ENCODE measurements around the gene HCST. TPM values are rescaled to one million over a fixed set of nuclear protein-coding genes. Genes with fewer than 3 reads are reported as not detected.

The HCST gene
- total RNA-seq, 1 experiment from 2014 or later, result not detected

DNA sequence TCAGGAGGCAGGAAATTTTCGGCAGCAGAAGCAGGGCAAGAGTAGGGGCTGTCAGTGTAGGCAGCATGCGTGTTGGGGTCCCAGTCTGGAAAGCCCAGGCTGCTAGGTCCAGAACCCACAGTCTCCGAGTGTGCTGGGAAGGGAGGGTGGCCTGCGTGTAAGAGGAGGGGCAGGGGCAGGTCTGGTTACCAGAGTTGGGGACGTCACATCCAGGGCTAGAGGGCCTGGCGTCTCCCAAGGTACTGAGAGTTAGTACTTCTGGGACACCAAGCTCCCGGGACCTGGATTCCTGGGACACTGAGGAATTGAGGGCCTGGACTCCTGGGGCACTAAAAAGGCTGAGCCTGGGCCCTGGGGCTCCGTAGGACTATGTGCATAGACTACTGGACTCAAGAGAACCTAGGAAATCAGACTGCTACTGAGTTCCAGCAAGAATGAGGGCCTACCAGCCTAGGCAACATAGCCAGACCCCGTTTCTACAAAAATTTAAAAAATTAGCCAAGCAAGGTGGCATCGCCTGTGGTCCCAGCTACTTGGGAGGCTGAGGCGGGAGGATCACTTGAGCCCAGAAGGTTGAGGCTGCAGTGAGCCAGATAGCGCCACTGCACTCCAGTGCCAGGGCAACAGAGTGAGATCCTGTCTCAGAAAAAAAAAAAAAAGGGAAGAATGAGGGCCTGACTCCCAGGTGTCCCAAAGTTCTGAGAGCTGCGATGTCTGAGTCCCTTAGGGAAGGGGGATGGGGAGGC lies 4.5 kb upstream of the HCST start:
- no peak for TF ChIP-seq EZH2phosphoT487 (IDR thresholded peaks at IDR 0.05; ENCODE audit: borderline replicate concordance, low read length)
- TF ChIP-seq EZH2 (IDR thresholded peaks at IDR 0.05; ENCODE audit: low read length, unreplicated experiment), result no peak
- TF ChIP-seq CTCF (conservative IDR thresholded peaks at IDR 0.05; ENCODE audit: low read depth, low read length), result no peak
- CTCF ChIA-PET, result no interaction called here
- Histone ChIP-seq H3K36me3 (ENCODE audit: low read depth, low read length) (no peaks in the 10 kb centered on the region), H3K4me1 (ENCODE audit: insufficient read depth, low read length) (peaks cover 7% of the 10 kb centered on the region; the same call in 1 of the 2 replicates), H3K4me2 (ENCODE audit: low read length) (peak overlapping the region; percentile 91), H3K9me3 (ENCODE audit: low read length) (no peaks in the 10 kb centered on the region), H4K20me1 (ENCODE audit: low read length) (no peaks in the 10 kb centered on the region), H3F3A (ENCODE audit: low read length, unreplicated experiment) (no peaks in the 10 kb centered on the region), H2AFZ (ENCODE audit: low read length) (no peak overlapping the region), H3K27me3 (ENCODE audit: low read length) (no peaks in the 10 kb centered on the region), H3K4me3 (ENCODE audit: low read length) (peak overlapping the region; percentile 95), H3K27ac (ENCODE audit: low read length) (no peak overlapping the region), H3K9ac (ENCODE audit: low read length) (no peak overlapping the region), H3K79me2 (ENCODE audit: low read length) (peaks cover 19% of the 10 kb centered on the region), H3K9me2 (replicated peaks; ENCODE audit: low read length) (no peaks in the 10 kb centered on the region)
- no peak for DNase-seq
- intact Hi-C loops (cut with micrococcal nuclease), result loop anchor here (2.0 kb wide), 1 partner anchor 33 kb away; no protein-coding TSS in a partner anchor
- POLR2A ChIA-PET (ENCODE audit: unreplicated experiment), result no interaction called here
- no TSS peak for BruUV-seq (replicated peaks)
- no peak for ATAC-seq

DNA sequence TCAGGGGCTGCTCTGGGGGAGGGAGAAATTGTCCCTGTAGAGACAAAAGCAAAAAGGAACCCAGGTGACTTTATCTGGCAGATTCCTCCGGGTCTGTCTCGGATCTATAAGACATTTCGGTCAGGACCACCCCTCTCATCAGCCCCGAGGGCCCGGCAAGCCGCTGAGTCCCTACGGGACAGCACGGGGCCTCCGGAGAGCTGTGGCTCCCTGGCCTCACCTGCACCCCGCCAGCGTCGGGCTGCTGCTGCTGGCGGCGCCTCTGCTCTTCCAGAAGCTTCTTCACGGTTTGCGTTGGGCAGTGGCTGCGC lies 3.9 kb upstream of the HCST start:
- intact Hi-C loops (cut with micrococcal nuclease), result loop anchor here (2.0 kb wide), 1 partner anchor 32 kb away; no protein-coding TSS in a partner anchor
- Histone ChIP-seq H2AFZ (ENCODE audit: low read length) (peak overlapping the region; percentile 82), H3K4me2 (ENCODE audit: low read length) (peak overlapping the region; percentile 91), H3K36me3 (ENCODE audit: low read depth, low read length) (no peaks in the 10 kb centered on the region), H3K9me2 (replicated peaks; ENCODE audit: low read length) (no peaks in the 10 kb centered on the region), H3F3A (ENCODE audit: low read length, unreplicated experiment) (no peaks in the 10 kb centered on the region), H3K27me3 (ENCODE audit: low read length) (no peaks in the 10 kb centered on the region), H3K9me3 (ENCODE audit: low read length) (no peaks in the 10 kb centered on the region), H4K20me1 (ENCODE audit: low read length) (no peaks in the 10 kb centered on the region), H3K4me3 (ENCODE audit: low read length) (peak overlapping the region; percentile 95), H3K79me2 (ENCODE audit: low read length) (peaks cover 19% of the 10 kb centered on the region), H3K27ac (ENCODE audit: low read length) (no peak overlapping the region), H3K4me1 (ENCODE audit: insufficient read depth, low read length) (peaks cover 10% of the 10 kb centered on the region; the same call in 1 of the 2 replicates), H3K9ac (ENCODE audit: low read length) (peak overlapping the region; percentile 91)
- TF ChIP-seq EZH2 (IDR thresholded peaks at IDR 0.05; ENCODE audit: low read length, unreplicated experiment), result no peak
- no peak for TF ChIP-seq CTCF (conservative IDR thresholded peaks at IDR 0.05; ENCODE audit: low read depth, low read length)
- no peak for TF ChIP-seq EZH2phosphoT487 (IDR thresholded peaks at IDR 0.05; ENCODE audit: borderline replicate concordance, low read length)
- POLR2A ChIA-PET (ENCODE audit: unreplicated experiment), result no interaction called here
- BruUV-seq (replicated peaks), result no TSS peak
- CTCF ChIA-PET, result no interaction called here
- no peak for DNase-seq
- ATAC-seq, result no peak

DNA sequence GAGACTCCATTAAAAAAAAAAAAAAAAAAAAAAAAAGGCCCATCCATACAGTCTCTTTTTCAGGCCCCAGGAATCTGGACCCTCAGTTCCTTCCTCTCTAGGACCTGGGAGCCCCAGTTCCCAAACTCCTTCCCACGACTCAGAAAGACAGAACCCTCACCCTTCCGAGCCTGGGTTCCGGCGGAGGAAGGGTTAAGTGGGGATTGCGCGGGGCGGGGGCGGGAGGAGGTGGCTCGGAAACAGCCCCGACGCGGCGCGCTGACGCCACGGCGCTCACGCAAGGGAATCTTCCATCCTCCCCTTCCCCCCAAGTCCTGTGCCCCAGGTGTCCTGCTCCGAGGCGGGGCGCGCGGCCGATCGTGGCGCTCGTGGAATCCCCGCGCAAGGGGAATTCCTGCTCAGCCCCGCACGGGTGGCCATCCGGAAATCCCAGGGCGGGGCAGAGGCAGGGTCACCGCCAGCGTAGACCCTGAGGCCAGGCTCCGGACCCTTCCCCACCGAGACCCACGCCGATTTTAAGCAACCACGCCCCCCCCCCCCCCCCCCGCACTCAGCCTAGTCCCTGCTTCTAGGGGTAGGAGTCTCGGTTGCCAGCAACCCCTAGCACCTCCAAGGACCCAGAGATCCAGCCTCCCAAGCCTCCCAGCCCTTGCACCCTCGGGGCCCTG lies 2.6 kb upstream of the HCST start:
- peak; percentile 69 for DNase-seq
- Histone ChIP-seq H3K36me3 (ENCODE audit: low read depth, low read length) (no peaks in the 10 kb centered on the region), H3K4me1 (ENCODE audit: insufficient read depth, low read length) (peaks cover 10% of the 10 kb centered on the region; the same call in 1 of the 2 replicates), H4K20me1 (ENCODE audit: low read length) (no peaks in the 10 kb centered on the region), H2AFZ (ENCODE audit: low read length) (peak overlapping the region; percentile 82), H3K27me3 (ENCODE audit: low read length) (no peaks in the 10 kb centered on the region), H3K9ac (ENCODE audit: low read length) (peak overlapping the region; percentile 91), H3F3A (ENCODE audit: low read length, unreplicated experiment) (no peaks in the 10 kb centered on the region), H3K9me2 (replicated peaks; ENCODE audit: low read length) (no peaks in the 10 kb centered on the region), H3K4me2 (ENCODE audit: low read length) (peak overlapping the region; percentile 91), H3K4me3 (ENCODE audit: low read length) (peak overlapping the region; percentile 95), H3K9me3 (ENCODE audit: low read length) (no peaks in the 10 kb centered on the region), H3K27ac (ENCODE audit: low read length) (peak overlapping the region; percentile 59), H3K79me2 (ENCODE audit: low read length) (peaks cover 19% of the 10 kb centered on the region)
- TF ChIP-seq CTCF (conservative IDR thresholded peaks at IDR 0.05; ENCODE audit: low read depth, low read length), result no peak
- TF ChIP-seq EZH2phosphoT487 (IDR thresholded peaks at IDR 0.05; ENCODE audit: borderline replicate concordance, low read length), result no peak
- TF ChIP-seq EZH2 (IDR thresholded peaks at IDR 0.05; ENCODE audit: low read length, unreplicated experiment), result no peak
- intact Hi-C loops (cut with micrococcal nuclease), result loop anchor here (2.0 kb wide), 1 partner anchor 31 kb away; no protein-coding TSS in a partner anchor
- ChIA-PET POLR2A (ENCODE audit: unreplicated experiment) (no interaction called here), CTCF (no interaction called here)
- BruUV-seq (replicated peaks), result no TSS peak
- peak; percentile 75 for ATAC-seq
